ENCODE data around the gene NDUFA11.

Gene NDUFA11

DNA sequence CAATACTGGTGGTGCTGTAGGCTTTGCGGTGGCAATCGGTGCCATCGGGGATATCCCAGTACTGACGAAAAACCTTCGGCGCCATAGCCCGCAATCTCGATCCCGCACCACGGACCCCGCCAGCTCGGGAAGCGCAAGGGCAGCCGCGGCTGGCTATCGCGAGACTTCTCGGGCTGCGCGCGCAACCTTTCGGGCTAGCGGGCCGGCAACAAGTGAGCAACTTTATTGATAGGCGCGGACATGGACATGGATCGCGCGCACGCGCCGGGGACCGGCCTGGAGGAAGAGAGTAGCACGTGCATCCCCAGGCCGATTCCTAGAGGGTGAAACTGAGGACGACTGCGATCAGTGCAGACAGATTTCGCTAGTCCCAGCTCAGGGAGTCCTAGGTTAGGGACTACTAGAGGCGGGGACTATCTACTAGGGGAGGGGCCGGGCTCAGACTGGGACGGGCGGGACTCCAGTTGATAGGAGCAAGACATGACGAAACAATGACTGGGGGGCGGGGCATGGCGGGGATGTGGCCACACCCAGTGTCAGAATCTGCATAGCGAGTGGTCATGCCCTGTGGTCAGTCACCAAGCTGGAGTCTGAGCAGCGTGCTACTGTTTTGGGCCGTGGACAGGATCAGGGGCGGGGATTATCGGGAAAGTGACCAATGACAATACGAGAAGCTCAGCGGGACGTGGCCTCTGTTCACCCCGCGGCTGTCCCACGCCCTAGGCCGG is at the start of gene NDUFA11:
TSS of gene NDUFA11 (minus strand) at position 167 of the 728 bp plus-strand sequence. CDS start at position 85, 82 bp downstream.
- DNase-seq = peak; percentile 91 to 93

- no peak for DNase-seq
Measured at GRCh38 chr19:5953030-5953589, 49.5 kb upstream of the NDUFA11 start.

GRCh38 chr19:5952193-5953029 is 48.8 kb upstream of the NDUFA11 start:
- DNase-seq = peak in 1 of 2 experiments; percentile 28

DNA sequence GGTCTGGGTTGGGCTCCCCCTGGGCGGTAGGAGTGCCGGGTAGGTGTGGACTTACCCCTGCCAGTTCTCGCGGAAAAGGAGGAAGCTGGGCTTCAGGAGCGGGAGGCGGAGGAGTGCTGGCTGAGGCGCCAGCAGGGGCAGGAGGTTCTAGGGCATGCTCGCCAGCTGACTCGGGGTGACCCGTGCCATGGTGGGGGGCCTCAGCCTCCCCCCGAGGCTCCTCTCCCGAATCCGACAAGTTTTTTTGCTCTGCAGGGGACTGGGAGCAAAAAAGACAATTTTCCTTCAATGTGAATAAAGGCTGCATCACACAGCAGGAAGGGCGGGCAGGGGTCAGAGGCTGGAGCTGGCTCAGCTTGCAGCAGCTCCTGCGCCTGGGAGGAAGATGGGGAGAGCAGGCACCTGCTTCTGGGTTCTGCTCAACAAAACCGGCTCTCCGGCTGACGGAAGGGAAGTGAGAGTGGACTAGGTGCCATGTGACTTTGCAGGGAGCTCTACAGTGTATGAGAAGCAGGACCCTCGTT is 47.8 kb upstream of the NDUFA11 start:
- peak in 1 of 2 experiments; percentile 26 for DNase-seq

- DNase-seq = no peak
Measured at GRCh38 chr19:5950741-5951140, 47.2 kb upstream of the NDUFA11 start.

- DNase-seq = peak; percentile 64 to 68
Measured at GRCh38 chr19:5949792-5950305, 46.3 kb upstream of the NDUFA11 start.

DNA sequence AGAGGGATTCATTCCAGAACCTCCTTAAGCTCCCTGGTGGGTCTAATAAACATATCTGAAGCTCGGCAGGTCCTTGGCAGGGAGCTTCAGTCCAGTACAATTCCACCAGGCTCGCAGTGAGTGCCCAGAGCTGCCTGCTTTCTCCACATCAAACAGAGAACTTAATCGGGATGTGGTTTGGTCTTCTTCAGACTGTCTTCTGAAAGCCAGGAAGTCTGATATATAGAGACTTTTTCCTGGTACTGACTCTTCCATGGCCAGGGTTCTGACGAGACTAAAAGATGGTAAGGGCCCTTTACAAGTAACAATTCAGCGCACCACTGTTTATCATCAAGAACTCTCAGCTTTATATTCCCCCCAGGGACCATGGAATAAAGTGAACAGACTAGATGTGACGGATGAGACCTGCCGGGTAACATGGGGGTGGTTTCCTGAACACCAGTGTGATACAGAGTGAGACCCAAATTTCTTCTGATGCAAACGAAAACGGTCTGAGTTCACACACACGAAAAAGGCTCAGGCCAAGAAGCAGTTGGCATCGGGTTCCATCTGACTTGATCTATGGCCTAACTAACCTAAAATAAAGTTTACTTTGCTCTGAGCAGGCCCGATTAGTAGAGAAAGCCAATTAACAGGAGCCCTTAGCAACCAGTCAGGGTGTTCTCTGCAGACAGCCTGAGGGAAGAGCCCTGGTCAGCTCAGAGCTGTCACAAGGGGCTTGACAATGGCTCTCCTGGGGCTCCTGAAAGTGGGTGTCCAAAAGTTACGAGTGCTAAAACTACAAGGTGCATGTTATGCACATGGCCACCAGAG is 45.4 kb upstream of the NDUFA11 start:
- no peak for DNase-seq

- DNase-seq = no peak
Measured at GRCh38 chr19:5947435-5947834, 43.8 kb upstream of the NDUFA11 start.

GRCh38 chr19:5943623-5944022 is 40.0 kb upstream of the NDUFA11 start:
- DNase-seq = no peak

DNA sequence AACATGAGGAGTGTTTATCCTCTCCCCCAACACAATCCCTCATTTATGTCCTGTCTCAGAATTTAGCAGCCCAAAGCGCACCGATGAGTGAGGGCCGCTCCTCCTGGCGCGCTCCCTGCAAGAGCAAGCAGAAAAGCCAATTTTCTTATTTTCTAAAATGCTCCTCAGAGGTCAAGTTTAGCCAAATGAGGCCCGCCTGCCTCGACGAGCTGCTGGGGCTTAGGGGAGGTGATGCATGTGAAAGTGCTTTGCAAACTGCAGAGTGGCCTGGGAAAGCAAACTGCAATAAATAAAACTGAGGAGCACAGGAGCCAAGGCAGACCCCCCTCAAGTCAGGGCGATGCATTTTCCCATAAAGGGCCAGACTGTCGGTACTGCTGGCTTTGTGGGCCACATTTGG is 39.5 kb upstream of the NDUFA11 start:
- DNase-seq = no peak

DNA sequence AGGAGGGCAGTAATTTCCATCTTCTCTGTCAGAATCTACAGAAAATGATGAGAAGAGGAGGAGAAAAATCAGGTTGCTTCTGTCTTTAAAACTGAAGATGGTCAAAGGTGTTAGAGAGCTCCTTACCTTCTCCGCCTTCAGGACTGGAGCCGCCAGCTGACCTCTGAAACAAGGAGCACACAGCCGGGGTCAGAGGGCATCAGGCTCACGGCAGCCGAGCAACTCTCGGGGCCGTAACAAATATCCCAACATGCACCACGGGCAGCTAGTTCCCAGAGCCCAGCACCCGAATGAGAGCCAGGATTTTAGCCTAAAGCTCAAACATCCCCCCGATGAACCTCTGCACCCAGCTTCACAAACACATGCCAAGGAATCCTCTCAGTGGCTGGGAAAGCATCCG is 38.1 kb upstream of the NDUFA11 start:
- no peak for DNase-seq

- DNase-seq = no peak
Measured at GRCh38 chr19:5940260-5941208, 36.9 kb upstream of the NDUFA11 start.

DNA sequence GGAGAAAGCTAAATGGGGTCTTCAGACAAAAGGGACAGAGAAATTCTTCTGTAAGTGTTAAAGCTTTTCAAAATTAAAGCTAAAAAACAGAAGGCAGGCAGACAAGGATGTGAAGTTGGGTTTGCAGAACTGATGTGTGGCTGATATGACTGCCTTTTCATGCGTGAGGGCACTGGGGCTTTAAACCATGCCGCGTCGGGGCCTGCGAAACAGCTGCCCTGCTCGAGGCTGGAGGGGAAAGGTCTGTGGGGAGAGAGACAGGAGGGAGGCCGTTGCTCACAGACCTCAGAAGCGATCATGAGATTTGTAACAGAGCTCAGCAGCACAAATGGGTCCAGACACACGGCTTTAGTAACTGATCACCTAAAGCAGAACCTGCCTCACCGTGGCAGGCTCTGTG is 34.0 kb upstream of the NDUFA11 start:
- DNase-seq = no peak

DNA sequence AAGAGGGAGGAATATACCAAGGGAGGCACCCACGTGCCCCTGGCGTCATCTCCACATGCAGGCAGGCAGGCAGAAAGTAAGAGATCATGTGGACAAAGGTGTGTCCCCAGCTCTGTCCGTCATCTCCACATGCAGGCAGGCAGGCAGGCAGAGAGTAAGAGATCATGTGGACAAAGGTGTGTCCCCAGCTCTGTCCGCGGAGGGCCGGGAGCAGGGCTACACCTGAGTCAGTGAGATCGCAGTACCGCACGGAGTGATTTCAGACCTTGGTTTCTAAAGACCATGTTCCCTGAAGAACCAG is 32.7 kb upstream of the NDUFA11 start:
- no peak for DNase-seq

DNA sequence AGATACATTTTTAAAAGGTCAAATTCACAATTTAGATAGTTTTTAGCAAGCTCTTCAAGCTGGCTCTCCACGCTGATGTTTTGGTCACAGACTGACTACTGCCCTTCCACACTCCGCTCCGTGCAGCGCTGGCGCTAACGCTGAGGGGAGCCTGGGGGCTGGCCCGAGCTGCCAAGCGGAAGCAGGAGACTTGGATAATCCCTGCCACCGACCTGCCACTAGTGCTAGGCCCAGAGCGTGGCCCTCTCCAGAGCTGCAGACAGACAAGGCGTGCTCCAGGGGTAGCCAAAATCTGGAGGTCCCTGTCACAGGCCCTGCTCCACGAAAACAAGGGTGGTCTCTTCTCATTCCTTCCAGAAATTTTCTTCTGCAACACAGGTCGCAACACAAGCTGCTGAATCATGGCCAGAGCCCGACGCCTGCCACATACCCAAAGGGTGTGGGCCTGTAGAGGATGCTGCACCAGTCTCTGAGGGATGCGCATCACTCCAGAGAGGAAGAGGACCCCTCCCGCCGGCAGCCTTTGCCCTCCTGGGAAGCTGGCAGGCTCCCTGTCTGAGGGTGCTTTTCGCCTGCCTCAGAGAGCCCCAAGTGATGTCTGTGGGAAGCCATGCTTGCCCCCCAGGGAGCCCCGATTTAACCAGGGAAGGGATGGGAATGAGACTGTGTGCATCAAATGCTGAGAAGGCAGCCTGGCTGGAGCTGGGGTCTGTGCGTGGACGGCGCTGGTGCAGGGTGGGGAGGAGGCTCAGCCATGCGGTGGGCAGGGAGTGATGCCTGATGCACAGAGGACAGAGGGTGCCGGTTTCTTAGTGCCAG is 32.1 kb upstream of the NDUFA11 start:
- no peak for DNase-seq

- DNase-seq = no peak
Measured at GRCh38 chr19:5934774-5935472, 31.3 kb upstream of the NDUFA11 start.

GRCh38 chr19:5934069-5934401 is 30.4 kb upstream of the NDUFA11 start:
- no peak for DNase-seq

GRCh38 chr19:5933391-5934068 is 29.9 kb upstream of the NDUFA11 start:
- DNase-seq = no peak

DNA sequence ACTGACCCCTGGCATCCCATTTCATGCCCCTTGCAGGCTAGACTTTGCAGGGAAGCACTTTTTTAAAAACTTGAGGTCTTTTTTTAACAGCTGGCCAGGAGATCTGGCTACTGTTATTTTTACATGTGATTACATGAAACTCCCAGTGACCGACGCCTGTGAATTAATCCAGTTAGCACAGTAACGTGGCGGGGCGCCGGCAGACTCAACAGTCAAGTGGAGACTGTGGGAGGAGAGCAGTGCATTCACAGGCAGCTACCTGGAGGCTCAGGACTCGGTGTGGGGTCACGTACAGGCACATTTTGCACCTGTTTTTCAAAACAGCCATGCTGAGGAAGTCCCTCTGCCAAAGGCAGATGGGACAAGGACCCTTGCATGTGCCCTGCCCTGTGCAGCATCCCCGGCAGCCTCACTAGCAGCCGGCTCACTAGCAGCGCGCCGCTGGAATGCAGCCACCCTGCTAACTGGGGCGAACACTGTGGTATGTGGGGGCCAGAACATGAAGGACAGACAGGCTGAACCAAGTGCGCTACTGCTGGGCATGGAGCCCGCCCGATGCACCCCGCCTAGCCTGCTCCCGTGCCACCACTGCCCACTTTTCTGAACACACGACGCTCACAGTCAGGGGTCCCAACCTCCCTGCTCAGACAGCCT is 29.1 kb upstream of the NDUFA11 start:
- no peak for DNase-seq
